Heart right ventricle (tissue), 16 donors: ENCODE measurements around the gene CIDEA. TPM values are rescaled to one million over a fixed set of nuclear protein-coding genes. Genes with fewer than 3 reads are reported as not detected.

Source experiments
- ATAC-seq, 8 donors: fragments of 200-7000 bp; cut with Tn5 transposase; one replicate each; pipeline ENCODE4 v1.9.1; 2020; ENCODE audit warnings: mild to moderate bottlenecking in 8 of 8, moderate library complexity in 8 of 8, moderate number of reproducible peaks in 1 of 8
- DNase-seq, 2 donors: peaks; one replicate each; pipeline ENCODE4 v3.0.0-alpha.2; 2020
- H3K27ac ChIP-seq, 10 donors: fragments of 200-600 bp; sonication (generic) in 2 of 10; one replicate each; pipeline versions ENCODE4 v1.5.0 to v1.8.0; 2020 to 2022; ENCODE audit warnings: mild to moderate bottlenecking in 3 of 10
- H3K27me3 ChIP-seq, 7 donors: fragments of 200-600 bp; one replicate each; pipeline ENCODE4 v1.8.0; 2021 to 2022; ENCODE audit warnings: mild to moderate bottlenecking in 2 of 7
- H3K36me3 ChIP-seq, 9 donors: fragments of 200-600 bp; sonication (generic) in 1 of 9; one replicate each; pipeline versions ENCODE4 v1.5.0 to v1.8.0; 2020 to 2022; ENCODE audit warnings: mild to moderate bottlenecking in 2 of 9
- H3K4me1 ChIP-seq, 9 donors: fragments of 200-600 bp; sonication (generic) in 1 of 9; one replicate each; pipeline versions ENCODE4 v1.5.0 to v1.8.0; 2020 to 2022; ENCODE audit warnings: mild to moderate bottlenecking in 4 of 9
- H3K4me3 ChIP-seq, 10 donors: fragments of 200-600 bp; sonication (generic) in 2 of 10; one replicate each; pipeline versions ENCODE4 v1.5.0 to v1.8.0; 2020 to 2022; ENCODE audit warnings: mild to moderate bottlenecking in 7 of 10, moderate library complexity in 2 of 10
- H3K9me3 ChIP-seq, 11 donors: fragments of 200-600 bp in 10 of 11; sonication (generic) in 2 of 11; one replicate each; pipeline versions ENCODE4 v1.5.0 to v1.8.0; 2013 to 2022; ENCODE audit warnings: mild to moderate bottlenecking in 2 of 11, control low read depth in 1 of 11, moderate library complexity in 1 of 11
- CTCF ChIP-seq, 9 donors: fragments of 200-600 bp; sonication (generic) in 2 of 9; IDR thresholded peaks; one replicate each; pipeline versions ENCODE4 v1.5.0 to v1.8.0; 2021 to 2022; ENCODE audit warnings: antibody characterized with exemption in 9 of 9, mild to moderate bottlenecking in 5 of 9, moderate library complexity in 1 of 9
- WGBS, 2 donors: extraction: QIAGEN DNeasy Blood & Tissue Kit; methylation state at CpG; one replicate each; pipeline ENCODE4 v1.1.7; 2013; ENCODE audit warnings: inconsistent platforms in 1 of 2; 5-methylcytosine and 5-hydroxymethylcytosine counted together
- intact Hi-C, 10 donors: fragments of 100-400 bp; cut with DNase I; formaldehyde crosslinking; loops; one replicate each; pipeline versions ENCODE4 v1.11.1 to v1.14.2; 2022
- polyA plus RNA-seq, 2 donors: library from polyadenylated mRNA; stranded (reverse); fragments of 200-250 nt; gene quantifications; one replicate each; pipeline ENCODE4 v1.2.3, GENCODE V29; 2013
- total RNA-seq, 10 donors: library from RNA; stranded (reverse); fragmentation: NEBNext Ultra II Directional in 3 of 10; extraction: Animal tissue kit (Norgen Biotek cat#: 25700) in 3 of 10; gene quantifications; one replicate each; pipeline versions ENCODE4 v1.2.1 to v1.2.4, GENCODE V29; 2021 to 2023
- donor health status: Arrhythmogenic right ventricular cardiomyopathy.
- donor health status: ischemic (EF 13 %, LVEDD 7.1; RV severe dilation, severe dysfunction).
- donor health status: healthy with polysubstance abuse.
- donor health status: DM: no; HTN: yes; CAD: no.
- donor health status: DM: no; HTN: no; CAD: no.
- donor health status: ischemic (EF 25% LVEDD 6.9; RV normal size, moderate dysfunction).
- donor health status: ischemic (EF 25% LVEDD 5.7; RV mildly dilated, moderate dysfunction).
- donor health status: healthy.
- donor health status: DM: yes; HTN: yes; CAD: no.
- donor health status: Ischemic cardiomyopathy.
- donor health status: ischemic (EF 35%, LVEDD 5.7; RV mildly dilated, moderate dysfunction).
- donor health status: nonischemic (EF 11% LVEDD 7.7; RV severe dilation, severe dysfunction).
- donor health status: DM: yes; HTN: yes; CAD: no.
- donor health status: PGD.
- donor health status: ischemic (EF 29% LVEDD 5.4; RV normal size, mild dysfunction).
- donor health status: nonischemic (EF 23%, LVEDD 6.1; RV moderate dilation, normal function).

The CIDEA gene
- total and polyA plus RNA-seq, 12 donors, result 0.37 to 6.8 (median 1.4) TPM; not detected in 2

- Histone ChIP-seq H3K4me1 (peaks cover 2 to 61% (median 30%) of the 10 kb centered on the region in 9 donors), H3K27ac (no peak overlapping the region), H3K9me3 (no peaks in the 10 kb centered on the region), H3K27me3 (no peaks in the 10 kb centered on the region), H3K36me3 (peaks cover 0 to 100% (median 60%) of the 10 kb centered on the region in 9 donors), H3K4me3 (no peak overlapping the region)
- WGBS, 2 donors, result 96 to 97% methylated on average over 58 of the region's 58 CpGs
- DNase-seq (no peak), ATAC-seq (no peak)
- no peak for TF ChIP-seq CTCF (IDR thresholded peaks at IDR 0.05)
- intact Hi-C loops, result loop anchor here in 3 of 10 donors (5.0 kb wide), 2 partner anchors 37 to 47 kb away; no protein-coding TSS in a partner anchor
Measured at GRCh38 chr18:12324991-12325725, 71.0 kb downstream of the CIDEA start.

GRCh38 chr18:12325726-12326245 is 71.6 kb downstream of the CIDEA start:
- Histone ChIP-seq H3K9me3 (no peaks in the 10 kb centered on the region), H3K4me1 (peaks cover 2 to 56% (median 30%) of the 10 kb centered on the region in 9 donors), H3K36me3 (peaks cover 0 to 100% (median 55%) of the 10 kb centered on the region in 9 donors), H3K4me3 (no peak overlapping the region), H3K27me3 (no peaks in the 10 kb centered on the region), H3K27ac (peak overlapping the region in 1 of 10 donors; percentile 54)
- WGBS, 2 donors, result 97% methylated on average over 29 of the region's 29 CpGs
- ATAC-seq (no peak), DNase-seq (no peak)
- no peak for TF ChIP-seq CTCF (IDR thresholded peaks at IDR 0.05)
- intact Hi-C loops, result loop anchor here in 3 of 10 donors (5.0 kb wide), 2 partner anchors 37 to 47 kb away; no protein-coding TSS in a partner anchor

GRCh38 chr18:12326711-12327460 is 72.7 kb downstream of the CIDEA start:
- Histone ChIP-seq H3K9me3 (no peaks in the 10 kb centered on the region), H3K27me3 (no peaks in the 10 kb centered on the region), H3K4me1 (peaks cover 2 to 46% (median 29%) of the 10 kb centered on the region in 9 donors), H3K27ac (peak overlapping the region in 6 of 10 donors; percentile 42 to 73 (median 52)), H3K4me3 (no peak overlapping the region), H3K36me3 (peaks cover 0 to 100% (median 50%) of the 10 kb centered on the region in 9 donors)
- no peak for TF ChIP-seq CTCF (IDR thresholded peaks at IDR 0.05)
- intact Hi-C loops, result loop anchor here in 3 of 10 donors (5.0 kb wide), 2 partner anchors 35 to 45 kb away; no protein-coding TSS in a partner anchor
- DNase-seq, result no peak
- ATAC-seq, result peak in 6 of 8 donors; percentile 8 to 33 (median 22)
- 66 to 78% methylated on average over 12 of the region's 12 CpGs for WGBS, 2 donors

Other genes with a start within 250 kb of the CIDEA start
- not detected for gene ANKRD62, start 160.5 kb upstream of the CIDEA start, total RNA-seq
- gene ANKRD62, start 160.5 kb upstream of the CIDEA start, polyA plus RNA-seq, result not detected
- 100 to 1,000 TPM in 4 of 10 donors, 10 to 100 TPM in 6; 62.8 to 216 (median 92.1) TPM for gene TUBB6, start 53.9 kb downstream of the CIDEA start, total RNA-seq
- gene TUBB6, start 53.9 kb downstream of the CIDEA start, polyA plus RNA-seq, result 100 to 1,000 TPM in 1 of 2 donors, 10 to 100 TPM in 1; 61.9 to 602 TPM
- 100 to 1,000 TPM; 126 to 176 (median 145) TPM for gene AFG3L2, start 122.9 kb downstream of the CIDEA start, total RNA-seq
- gene AFG3L2, start 122.9 kb downstream of the CIDEA start, polyA plus RNA-seq, result 10 to 100 TPM; 48.1 to 60.4 TPM
- gene PRELID3A, start 153.6 kb downstream of the CIDEA start, total RNA-seq, result 1 to 10 TPM in 6 of 10 donors, under 1 TPM in 4; 0.38 to 2.2 (median 1.4) TPM
- gene PRELID3A, start 153.6 kb downstream of the CIDEA start, polyA plus RNA-seq, result 1 to 10 TPM; 1.5 to 2.4 TPM